NCI-H345 treated with DMSO at 0.1 percent for 48 hours (cell line): ENCODE results near the gene CDS2.
"Not testable (repeated sequence)": the region's sequence is repeated elsewhere in the genome, so short reads cannot be mapped to it uniquely, and the experiment has no call there.

Experiments
- DNase-seq: peaks from one replicate; lab custom pipeline; 2025; ENCODE audit not compliant: unreplicated experiment; lab: John Stamatoyannopoulos, UW

Gene CDS2

DNA sequence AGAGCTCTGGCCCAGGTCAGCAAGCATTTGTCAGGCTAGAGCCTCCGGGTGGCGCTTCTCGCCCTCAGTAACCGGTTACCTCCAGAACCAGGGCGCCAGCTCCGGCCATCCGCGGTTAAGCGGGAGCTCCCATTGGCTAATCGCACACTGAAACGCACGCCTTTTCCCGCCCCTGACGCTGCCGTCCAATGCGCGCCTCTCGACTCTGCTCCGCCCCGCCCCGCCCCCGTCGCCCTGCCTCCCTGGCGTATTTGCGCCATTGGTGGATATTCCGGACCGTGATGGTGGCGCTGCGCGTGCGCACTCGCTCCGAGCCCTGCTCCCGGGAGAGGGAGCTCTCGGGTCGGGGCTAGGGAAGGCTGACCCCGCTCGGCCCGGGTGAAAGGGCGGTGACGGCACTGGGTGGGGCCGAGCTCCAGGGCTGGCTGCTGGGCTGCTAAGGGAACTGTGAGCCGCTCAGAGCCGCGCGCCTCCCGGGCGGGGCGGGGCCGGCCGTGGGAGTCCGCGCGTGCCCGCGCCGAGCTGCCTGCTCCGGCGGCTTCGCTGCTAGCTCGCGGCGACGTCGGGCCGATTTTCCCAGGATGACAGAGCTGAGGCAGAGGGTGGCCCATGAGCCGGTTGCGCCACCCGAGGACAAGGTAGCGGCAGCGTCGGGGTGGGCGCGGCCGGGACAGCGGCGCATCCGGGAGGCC is at the start of gene CDS2:
Gene CDS2, plus strand, starts transcription at position 497 of the 692 bp plus-strand sequence. Its CDS starts 85 bp downstream, at position 582.
- DNase-seq, result peak; percentile 99

DNA sequence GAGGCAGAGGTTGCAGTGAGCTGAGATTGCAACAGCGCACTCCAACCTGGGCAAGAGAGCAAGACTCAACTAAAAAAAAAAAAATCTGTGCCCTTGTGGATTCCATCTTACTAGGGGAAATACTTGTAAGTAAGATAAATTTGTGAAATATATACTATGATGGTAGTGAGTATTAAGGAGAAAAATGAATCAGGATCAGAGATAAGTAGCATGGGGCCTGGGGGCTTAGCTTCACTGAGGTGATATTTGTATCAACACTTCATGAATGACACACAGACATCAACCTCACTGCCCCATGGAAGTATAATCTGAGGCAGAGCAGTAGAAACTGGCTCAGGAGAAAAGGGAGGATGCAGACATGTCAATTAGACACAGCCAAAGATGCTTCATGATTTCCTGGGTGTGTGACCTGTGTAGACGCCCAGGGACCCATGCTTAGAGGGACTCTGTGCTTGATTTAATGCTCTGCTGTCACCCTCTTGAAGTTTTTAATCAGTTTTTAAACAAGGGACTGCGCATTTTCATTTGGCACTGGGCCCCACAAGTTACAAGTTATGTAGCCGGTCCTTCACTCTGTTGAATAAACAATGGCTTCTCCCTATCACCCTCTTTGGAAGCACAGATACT is 48.9 kb upstream of the CDS2 start:
- DNase-seq, result no peak

DNA sequence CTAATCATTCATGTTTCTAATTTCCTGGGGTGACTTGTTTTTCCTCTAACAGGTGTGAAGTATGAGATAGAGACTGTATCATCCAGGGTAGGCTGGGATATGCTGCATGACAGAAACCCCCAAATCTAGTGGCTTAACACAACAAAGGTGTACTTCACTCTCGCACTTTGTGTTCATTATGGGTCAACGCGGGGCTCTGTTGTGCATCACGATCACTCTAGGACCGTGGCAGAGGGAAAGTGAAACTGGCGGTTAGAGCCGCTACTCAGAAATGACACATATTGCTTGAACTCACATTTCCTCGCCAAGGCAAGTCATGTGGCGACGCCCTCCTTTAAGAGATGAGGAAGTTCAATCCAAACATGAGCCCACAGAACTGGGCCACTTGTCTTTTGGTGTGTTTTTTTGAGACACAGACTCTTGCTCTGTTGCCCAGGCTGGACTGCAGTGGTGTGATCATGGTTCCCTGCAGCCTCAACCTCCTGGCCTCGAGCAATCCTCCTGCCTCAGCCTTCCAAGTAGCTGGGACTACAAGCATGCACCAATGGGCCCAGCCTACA is 48.3 kb upstream of the CDS2 start:
- DNase-seq, result no peak

DNA sequence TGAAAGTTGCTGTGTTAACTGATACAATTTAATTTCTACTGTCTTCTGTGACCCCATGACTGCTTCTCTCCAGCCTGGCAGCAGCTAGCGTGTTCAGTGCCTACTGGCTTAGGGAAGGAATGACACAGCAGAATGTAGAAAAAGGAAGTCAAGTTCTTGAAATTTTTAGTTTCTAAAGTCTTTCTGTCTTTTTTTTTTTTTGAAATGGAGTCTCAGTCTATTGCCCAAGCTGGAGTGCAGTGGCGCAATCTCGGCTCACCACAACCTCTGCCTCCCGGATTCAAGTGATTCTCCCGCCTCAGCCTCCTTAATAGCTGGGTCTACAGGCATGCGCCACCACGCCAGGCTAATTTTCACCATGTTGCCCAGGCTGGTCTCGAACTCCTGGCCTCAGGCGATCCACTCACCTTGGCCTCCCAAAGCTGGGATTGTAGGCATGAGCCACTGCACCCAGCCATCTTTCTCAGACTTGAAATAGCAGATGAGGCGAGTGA is 46.4 kb upstream of the CDS2 start:
- no peak for DNase-seq

DNA sequence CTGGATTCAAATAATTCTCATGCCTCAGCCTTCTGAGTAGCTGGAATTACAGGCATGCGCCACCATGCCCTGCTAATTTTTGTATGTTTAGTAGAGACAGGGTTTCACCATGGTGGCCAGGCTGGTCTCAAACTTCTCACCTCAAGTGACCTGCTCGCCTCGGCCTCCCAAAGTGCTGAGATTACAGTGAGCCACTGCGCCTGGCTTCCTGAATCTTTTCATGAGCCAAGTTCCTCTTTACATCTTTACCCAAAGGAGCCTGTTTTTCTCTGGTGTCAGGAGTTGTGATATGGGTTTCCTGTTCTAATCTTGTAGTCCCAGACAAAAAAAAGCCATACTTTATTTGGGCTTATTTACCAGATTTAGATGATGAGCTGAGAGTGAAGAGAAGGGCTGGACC is 41.4 kb upstream of the CDS2 start:
- no peak for DNase-seq

DNA sequence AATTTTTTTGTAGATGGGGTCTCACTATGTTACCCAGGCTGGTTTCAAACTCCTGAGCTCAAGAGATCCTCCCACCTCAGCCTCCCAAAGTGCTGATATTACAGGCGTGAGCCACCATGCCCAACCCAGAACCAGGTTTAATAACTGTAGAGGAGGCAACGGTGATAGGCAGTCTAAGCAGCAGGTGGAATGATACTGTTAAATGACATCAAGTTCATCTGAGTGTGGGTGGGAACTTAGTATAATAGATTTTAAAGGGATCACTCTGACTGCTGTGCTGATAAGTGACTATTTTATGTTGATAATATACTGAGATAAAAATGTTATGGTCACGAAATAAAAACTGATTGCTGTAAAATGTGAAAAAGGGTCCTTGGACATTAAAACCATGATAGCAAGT is 38.1 kb upstream of the CDS2 start:
- no peak for DNase-seq

DNA sequence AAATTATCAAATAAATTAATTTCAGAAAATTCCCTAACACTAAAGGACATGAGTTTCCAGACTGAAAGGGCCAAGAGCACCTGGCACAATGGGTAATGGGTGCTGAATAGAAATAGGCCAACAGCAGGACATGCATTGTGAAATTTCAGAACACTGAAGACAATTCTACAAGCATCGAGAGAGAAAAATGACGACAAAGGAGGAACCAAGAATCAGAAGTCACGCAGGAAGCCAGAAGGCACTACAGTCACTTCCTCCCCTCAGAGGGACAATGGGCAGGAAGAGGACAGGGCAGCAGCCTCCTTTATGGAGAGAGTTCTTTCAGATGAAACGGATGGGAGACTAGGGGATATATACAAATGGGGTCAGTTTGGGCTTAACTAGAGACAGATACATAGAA is 36.6 kb upstream of the CDS2 start:
- no peak for DNase-seq

DNA sequence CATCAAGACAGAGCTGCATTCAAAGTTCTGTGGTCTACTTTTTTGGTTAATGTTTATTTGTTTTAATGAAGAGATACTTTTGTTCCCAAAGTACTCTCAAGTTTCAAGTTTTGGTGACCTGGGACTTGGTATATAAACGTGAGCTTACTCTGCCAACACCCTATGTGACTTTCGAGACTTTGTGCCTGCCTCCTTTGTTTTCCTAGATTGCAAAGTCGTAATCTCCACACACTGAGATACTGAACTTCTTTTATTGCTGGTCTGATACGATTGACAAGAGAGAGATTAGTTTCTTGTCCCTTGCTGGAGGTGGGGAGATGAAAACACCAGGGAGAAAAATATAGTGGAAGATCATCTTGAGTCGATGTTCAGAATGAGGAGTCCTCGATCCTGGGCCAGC is 34.9 kb upstream of the CDS2 start:
- no peak for DNase-seq

DNA sequence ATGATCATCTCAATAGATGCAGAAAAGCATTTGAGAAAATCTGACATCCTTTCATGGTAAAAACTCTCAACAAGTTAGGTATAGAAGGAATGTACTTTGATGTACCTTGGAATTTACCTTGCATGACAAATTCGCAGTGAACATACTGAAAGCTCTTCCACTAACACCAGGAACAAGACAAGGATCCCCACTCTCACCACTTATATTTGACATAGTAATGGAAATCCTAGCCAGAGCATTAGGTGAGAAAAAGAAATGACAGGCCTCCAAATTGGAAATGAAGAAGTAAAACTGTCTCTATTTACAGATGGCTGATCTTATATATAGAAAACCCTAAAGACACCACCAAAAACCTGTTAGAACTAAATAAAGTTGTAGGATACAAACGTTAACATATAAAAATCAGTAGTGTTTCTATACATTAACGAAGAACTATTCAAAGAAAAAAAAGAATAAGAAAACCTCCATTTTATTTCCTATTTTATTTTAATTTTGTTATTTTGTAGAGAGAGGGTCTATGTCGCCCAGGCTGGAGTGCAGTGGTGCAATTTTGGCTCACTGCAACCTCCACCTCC is 34.0 kb upstream of the CDS2 start:
- no peak for DNase-seq

DNA sequence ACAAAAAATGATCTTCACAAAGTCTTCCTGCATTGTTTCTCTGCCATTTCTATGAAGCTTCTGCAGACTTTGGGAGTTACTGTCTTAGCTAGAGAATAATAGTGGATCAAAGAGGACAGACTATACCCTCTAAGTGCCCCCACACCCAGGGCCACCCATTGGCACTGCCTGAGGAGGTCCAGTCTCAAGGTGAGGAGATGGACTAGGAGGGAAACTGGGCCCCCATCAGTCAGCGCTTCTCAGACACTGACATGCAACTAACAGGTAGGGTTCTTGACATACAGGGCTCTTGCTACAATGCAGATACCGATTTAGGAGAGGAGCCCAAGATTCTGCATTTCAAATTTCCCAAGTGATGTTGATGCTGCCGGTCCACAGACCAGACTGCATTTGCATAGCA is 31.4 kb upstream of the CDS2 start:
- DNase-seq, result no peak

DNA sequence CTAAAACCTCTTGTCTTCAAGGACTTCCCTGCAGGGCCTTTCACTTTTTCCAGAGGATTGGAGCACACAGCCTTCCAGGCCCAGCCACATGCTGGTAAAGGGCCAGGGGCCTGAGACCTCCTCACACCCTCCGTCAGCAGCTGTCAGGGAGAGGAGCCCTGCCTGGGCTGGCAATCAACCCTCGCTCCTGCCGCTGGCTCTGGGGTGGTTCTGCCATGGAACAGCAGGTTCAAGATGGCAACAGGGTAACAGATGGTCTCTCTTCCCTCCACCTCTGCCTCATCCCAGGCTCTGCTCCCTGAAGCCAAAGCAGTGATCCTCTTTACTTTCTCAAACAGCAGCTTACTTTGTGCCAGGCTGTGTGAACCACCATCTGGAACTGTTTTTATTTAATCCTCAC is 30.9 kb upstream of the CDS2 start:
- no peak for DNase-seq

DNA sequence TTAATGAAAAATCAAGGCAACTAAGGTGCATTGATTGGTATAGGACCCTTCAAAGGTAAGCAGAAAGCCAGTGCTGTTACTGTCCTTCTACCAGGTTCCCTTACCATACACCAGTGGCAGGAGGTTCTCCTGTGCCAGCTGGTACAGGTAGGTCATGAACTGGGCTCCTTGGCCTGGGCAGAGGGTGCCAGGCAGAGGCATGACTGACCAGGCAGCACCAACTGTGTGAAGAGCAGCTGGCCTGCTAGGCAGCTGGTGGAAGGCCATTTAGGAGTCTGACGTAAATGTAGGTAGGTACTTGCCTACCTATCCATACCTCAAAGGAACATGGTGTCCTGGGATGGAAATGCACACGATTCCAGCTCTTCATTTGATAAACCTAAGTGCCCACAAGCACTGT is 30.3 kb upstream of the CDS2 start:
- no peak for DNase-seq

DNA sequence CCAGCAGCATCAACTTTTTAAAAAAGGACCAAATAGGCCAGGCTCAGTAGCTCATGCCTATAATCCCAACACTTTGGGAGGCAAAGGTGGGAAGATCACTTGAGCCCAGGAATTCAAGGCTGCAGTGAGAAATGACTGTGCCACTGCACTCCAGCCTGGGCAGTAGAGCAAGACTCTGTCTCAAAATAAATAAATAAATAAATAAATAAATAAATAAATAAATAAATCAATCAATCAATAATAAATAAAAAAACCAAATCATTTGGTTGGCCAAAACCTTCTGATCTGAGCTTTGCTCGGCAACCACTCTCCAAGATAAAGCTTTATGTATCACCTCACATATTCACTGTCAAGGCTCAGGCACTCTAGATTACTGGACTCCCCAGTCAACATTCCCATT is 27.8 kb upstream of the CDS2 start:
- not testable (repeated sequence) for DNase-seq

DNA sequence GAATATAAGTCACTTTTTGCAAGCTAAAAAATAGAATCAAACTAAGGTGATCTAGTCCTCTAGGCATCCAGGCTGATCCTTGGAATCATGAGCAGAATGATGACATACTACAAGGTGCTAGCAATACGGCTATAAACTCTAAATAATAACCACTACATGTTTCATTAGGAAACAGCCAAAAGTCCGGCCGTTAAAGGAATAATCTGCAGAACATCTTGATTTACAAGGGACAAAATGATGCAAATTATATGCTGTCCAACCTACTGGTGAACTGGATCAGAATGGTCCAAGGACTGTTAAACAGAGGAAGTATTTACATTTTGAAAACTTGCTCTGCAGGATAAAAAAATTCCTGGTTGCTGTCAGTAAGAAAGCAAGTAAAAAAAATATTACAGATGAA is 26.9 kb upstream of the CDS2 start:
- DNase-seq, result not testable (repeated sequence)

DNA sequence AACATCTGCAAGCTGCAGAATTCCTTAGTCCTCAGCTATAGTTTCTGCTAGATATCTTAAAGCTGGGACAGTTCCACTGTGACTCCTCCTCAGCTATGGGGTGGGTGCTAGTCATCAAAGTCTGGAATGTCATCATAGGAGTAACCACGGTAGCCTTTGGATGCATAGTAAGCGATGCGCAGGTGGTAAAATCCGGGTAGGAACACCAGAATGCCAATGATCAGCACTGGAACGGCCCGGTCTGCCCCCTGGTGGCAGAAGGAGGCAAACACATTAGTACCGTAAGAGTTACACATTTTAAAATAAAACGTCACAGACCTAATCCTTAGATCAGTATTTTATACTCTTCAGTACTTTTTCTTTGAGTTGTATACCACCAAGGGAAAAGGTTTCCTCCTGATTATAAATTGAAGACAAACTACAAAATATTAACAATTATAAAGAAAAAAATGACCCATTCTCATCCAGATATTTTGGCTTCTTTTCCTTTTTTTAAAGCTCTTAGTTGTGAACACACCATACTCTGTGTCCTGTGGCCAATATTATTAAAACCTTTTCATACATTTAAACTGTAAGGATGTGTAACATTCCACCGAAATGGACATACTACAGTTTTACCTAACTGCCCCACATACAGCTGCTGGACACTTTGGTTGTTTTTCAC is 26.0 kb upstream of the CDS2 start:
- peak; percentile 58 for DNase-seq

DNA sequence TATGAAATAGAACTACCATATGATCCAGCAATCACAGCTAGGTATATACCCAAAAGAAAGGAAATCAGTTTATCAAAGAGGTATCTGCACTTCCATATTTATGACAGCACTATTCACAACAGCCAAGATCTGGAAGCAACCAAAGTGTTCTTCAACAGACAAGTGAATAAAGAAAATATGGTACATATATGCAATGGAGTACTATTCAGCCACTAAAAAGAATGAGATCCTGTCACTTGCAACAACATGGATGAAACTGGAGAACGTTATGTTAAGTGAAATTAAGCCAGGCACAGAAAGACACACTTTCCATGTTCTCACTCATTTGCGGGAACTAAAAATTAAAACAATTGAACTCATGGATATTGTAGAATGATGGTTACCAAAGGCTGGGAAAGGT is 22.3 kb upstream of the CDS2 start:
- no peak for DNase-seq

DNA sequence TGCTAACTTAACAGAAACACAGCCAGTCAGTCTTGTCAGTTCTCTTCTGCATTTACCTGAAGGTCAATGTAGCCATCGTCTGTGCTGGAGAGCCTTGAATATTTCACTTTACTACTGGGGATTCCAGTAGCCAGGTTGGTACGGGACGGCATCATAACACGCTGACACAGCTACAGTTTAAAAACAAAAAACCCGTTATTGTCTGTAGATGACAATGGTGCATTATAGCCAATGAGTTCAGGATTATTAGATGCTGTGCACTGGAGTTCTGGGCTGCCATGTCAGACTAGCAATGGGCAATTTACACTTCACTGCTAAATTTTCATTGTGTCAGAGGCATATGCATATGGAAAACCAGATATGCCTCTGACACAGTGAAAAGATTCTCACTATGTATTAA is 17.5 kb upstream of the CDS2 start:
- no peak for DNase-seq

DNA sequence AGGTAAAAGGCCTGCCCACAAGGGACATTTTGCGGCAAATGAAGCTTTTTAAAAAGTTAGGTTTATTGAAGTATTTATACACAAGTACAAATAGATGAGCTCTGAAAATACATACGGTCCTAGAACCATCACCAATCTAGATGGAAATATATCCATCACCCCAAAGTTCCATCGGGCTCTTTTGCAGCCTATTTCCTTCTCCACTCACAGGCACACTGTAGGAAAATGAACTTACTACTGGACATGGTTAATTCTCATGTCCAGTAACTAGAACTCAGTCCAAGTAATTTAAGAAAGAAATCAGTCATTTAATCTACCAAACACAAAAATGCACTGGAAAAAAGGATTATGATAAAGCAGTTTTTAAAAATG is 13.2 kb upstream of the CDS2 start:
- no peak for DNase-seq

DNA sequence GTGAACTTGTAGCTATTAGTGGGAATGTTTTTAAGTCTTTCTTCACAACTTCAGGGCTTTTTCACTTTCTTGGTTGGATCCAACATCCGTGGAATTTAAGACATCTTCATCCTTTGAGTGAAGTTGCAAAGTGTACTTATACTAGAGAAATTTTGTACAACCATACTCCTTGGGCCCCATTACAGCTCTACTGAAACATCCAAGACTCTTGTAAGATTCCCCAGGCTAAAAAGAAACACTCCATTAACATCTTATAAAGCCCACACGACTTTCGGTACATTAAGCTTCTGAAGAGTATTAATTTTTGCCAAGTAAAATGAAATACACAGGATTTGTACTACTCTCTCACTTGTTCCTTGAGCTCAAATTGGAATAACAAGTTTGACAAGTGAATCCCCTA is 12.4 kb upstream of the CDS2 start:
- no peak for DNase-seq

DNA sequence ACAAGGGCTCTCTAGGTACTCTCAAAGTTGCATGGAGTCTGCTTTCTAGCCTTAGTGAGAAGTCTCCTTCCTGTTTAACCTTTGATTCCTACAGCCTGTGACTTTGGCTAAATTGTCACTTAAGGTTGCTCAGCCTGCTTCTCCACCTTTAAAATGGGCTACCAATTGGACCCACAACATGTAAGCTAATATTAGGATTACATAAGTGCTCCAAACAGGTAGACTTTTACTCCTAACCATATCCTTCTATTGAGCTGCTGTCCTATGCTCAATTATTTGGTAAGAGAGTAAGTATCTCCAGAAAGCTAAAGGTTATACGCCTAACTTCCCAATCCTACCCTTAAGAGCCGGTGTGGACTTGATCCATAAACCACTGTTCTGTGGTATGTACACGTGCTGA is 9.9 kb upstream of the CDS2 start:
- no peak for DNase-seq

DNA sequence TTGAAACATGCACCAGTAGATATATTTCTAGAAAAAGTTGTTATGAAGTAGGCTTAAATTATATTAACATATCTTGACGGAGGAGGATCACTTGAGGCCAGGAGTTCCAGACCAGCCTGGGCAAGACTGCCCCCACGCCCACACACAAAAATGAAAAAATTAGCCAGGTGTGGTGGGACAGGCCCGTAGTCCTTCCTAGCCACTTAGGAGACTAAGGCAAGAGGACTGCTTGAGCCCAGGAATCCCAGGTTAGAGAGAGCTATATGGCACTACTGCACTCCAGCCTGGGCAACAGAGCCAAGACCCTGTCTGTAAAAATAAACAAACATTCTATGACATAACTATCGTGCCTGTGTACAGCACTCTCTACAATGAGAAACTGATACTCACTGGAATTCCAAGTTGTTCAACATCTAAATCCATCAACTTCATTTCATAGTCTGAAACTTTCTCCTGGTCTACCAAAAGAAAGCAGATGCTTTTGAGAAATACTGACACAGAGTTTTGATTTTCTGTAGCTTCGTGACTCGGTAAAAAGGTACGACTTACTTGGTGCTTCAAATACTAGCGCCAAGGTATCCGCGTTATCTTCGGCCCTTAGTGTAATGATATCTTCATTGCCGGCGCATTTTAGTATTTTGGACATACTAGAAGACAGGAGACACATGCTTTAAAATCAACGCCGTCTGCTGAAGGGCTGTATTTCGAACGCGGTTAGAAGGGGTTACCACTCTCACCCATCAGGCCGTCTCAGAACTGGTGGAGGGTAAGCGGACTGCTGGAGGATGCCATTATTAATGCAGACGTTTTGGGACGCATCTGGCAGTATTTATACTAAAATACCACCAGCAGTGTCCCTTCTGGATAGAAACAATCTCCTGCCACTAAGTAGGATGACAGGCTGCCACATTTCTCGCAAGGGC is 8.3 kb upstream of the CDS2 start:
- no peak for DNase-seq
